Left renal pelvis (tissue), 4 donors: Measurements from ENCODE around the gene VNN1. TPM values are rescaled to one million over a fixed set of nuclear protein-coding genes. Genes with fewer than 3 reads are reported as not detected.

Experiments used
- DNase-seq, 4 donors: peaks; one replicate each; pipeline ENCODE4 v3.0.0-alpha.2; 2013; ENCODE audit warnings: low read depth in 4 of 4, low spot score in 3 of 4
- polyA plus RNA-seq, 4 donors: library from polyadenylated mRNA; unstranded; fragments of 120-200 nt; gene quantifications; one replicate each; pipeline ENCODE4 v1.2.1, GENCODE V29; 2013; ENCODE audit not compliant: insufficient read length in 4 of 4

The VNN1 gene, protein sequence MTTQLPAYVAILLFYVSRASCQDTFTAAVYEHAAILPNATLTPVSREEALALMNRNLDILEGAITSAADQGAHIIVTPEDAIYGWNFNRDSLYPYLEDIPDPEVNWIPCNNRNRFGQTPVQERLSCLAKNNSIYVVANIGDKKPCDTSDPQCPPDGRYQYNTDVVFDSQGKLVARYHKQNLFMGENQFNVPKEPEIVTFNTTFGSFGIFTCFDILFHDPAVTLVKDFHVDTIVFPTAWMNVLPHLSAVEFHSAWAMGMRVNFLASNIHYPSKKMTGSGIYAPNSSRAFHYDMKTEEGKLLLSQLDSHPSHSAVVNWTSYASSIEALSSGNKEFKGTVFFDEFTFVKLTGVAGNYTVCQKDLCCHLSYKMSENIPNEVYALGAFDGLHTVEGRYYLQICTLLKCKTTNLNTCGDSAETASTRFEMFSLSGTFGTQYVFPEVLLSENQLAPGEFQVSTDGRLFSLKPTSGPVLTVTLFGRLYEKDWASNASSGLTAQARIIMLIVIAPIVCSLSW
- polyA plus RNA-seq: 1 to 10 TPM in 1 of 4 donors, under 1 TPM in 3; 0.09 to 1.5 (median 0.19) TPM

DNA sequence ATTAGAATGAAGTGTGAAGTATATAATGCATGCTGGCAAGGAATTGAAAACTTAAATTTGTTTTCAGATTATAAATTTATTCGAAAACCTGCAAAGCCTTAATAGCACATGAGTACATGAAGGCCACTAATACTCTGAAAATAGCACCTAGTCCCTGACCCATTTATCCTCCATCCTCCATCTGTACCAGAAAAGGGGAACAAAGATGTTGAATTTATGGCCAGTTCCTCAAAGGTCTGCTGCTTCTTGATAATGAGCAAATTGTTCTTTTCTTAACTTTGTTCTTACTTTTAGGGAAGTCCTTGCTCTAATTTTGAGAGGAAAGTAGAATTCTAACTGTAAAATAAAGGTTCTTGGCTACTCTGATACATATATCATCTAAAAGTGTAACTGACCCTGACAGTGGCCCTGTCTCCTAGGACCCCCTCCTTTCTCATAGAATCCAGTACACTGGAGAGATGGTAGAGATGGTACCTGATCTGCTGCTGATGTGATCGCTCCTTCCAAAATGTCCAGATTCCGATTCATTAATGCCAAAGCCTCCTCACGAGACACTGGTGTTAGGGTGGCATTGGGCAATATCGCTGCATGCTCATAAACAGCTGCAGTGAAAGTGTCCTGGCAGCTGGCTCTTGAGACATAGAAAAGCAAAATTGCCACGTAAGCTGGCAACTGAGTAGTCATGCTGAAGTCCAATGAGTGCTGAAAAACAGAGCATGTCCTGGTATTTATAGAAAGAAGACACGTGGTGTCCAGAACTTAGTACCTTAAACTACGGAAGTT, at the start of gene VNN1:
VNN1 (minus strand) TSS at position 704 of the 783 bp plus-strand sequence; CDS start at position 684, 20 bp downstream.
- no peak for DNase-seq

DNA sequence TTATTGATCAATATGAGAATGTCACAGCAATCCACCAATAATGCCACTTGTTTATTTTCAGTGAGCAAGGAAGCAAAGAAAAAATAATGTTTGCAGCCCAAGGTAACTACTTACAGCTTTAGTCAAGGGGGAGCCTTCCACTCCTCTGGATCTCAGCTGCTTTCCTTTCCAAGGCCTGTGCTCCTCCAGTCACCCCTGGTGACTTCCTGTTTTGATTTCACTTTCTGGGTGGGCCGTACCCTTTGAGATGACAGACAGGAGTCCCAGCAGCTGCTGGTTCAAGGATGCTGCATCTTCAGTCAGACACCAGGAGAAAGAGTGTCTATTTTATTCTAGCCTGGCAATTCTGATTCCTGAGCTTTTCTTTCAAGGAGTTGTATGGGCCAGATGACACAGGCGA, 49.4 kb upstream of the VNN1 start:
- DNase-seq: no peak

DNA sequence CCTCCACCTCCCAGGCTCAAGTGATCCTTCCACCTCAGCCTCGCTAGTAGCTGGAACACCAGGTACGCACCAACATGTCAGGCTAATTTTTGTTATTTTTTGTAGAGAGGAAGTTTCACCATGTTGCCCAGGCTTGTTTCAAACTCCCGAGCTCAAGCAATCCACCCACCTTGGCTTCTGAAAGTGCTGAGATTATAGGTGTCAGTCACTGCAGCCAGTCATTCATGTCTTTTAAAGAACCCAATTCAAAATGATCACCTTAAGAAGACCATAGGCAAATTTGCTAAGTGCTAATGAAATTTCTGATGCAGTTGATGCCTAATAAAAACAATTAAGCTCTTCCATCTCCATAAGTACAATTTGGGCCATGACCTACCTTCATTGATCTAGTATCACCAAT, 46.4 kb upstream of the VNN1 start:
- no peak for DNase-seq

DNA sequence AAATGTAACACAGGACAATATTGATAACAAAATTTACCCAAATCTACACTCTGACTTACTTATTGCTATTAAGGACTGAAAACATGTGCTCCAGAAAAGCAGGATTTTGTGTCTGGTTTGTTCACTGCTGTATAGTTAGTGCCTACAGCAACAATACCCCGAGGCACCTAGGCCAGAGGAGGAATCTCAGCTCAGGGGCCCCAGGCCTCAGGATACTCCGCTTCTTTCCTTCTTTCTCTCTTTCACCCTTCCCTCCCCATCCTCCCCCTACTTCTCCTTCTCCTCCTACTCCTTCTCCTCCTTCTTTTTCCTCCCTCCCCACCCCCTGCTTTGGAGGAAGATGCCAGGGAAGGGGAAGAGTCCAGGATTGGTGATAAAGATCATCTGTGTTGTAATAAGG, 44.8 kb upstream of the VNN1 start:
- no peak for DNase-seq

DNA sequence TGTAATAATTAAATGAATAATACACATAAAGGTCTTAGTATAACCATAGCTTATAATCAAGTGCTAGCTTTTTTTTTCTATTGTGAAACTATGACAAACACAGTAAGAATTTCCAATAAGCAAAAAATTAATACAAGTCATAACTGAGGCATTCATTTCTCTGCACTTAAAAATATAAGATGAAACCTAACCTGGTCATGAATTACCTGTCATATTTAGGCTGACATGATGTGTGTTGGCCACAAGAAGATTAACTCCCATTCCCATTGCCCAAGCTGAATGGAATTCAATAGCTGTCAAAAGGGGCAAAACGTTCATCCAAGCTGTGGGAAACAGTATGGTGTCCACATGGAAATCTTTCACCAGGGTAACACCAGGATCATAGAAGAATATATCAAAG, 38.4 kb upstream of the VNN1 start:
- no peak for DNase-seq

DNA sequence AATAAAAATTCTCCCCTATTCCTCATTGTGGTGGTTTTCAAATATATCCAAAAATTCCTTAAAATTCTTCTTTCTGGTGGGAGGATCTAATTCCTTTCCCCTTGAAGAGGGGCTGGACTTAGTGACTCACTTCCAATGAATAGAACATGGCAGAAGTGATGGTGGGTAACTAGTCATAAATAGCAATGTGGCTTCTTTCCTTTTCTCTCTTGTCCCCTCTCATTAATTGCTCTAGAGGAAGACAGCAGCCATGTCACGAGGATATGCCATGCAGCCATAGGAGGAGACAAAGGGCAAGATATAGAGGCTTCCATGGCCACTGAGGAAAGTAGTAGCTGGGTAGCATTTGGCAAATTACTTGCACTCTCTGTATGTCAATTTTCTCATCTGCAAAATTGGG, 38.0 kb upstream of the VNN1 start:
- no peak for DNase-seq

DNA sequence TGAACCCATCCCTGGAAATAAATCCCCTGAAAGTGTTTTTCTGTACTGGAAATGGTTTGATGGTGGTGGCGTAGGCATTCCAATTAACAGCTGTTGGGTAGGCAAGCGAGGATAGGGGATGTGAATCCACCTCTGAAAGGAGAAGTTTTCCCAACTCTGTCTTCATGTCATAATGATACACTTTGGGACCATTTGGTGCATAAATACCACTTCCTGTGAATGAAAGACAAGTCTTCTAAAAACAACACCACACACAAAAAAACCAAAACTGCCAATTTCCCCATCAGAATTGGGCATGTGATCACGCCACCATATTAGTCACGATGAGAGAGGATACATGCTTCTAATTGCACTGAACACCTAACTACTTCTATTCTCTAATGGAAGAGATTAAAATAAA, 37.5 kb upstream of the VNN1 start:
- DNase-seq: no peak

DNA sequence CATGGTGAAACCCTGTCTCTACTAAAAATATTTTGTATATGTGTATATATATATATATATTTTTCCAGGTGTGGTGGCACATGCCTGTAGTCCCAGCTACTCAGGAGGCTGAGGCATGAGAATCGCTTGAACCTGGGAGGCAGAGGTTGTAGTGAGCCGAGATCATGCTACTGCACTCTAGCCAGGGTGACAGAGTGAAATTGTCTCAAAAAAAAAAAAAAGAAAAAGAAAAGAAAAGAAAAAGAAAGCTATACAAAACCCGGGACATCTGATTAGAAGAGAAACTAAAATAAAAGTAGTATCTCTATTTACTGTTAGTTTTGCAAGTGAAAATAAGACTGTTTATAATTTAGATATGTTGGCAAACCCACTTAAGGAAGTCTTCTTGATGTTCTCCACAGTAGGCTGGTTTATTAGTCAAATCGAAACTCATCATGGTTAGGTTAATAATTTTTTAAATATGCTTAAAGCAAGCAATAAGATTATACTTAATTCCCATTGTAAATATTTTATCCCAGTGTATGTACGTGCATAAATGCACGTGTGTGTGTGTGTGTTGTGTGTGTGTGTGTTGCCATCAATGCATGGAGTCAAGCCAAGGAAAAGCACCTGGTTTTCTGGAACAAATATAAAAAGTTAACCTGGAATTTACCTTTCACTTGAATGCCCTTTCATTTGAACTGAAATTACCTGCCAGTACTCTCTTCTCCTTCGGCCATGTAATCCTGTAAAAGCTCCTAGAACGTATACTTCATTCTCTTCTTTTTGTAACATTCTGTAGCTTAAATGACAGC, 36.8 kb upstream of the VNN1 start:
- DNase-seq: no peak

DNA sequence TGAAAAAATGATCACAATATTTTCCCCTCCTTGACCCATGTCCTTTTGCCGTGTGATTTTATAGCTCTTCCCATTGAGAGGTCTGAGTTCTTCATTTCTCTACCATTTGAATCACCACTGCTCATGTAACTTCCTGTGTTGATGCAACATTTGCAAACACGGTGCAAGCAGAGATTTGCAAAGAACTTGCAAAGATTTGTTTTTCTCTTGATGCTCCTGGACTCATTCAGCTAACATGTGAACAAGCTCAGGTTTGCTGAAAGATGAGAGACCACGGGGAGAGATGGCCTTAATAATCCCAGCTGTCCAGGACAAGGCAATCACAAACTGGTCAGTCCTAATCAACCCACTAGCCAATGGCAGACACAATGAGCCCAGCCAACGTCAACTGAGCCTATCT, 35.3 kb upstream of the VNN1 start:
- no peak for DNase-seq

DNA sequence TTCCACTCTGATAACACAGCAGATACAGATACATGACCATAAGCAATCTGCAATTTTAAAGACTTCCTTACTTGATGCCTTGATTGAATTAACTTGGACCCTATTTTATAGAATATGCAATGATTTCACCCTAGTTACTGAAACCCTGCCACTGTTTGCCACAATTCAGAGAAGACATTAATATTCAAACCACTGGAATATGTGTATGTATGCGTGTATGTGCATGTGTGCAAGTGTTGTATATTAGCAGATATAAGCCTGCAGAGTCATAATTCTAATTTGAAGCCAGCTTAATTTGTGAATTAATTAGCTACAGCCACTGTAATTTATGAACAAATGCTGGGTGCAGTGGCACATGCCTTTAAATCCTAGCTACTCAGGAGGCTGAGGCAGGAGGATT, 34.6 kb upstream of the VNN1 start:
- no peak for DNase-seq

DNA sequence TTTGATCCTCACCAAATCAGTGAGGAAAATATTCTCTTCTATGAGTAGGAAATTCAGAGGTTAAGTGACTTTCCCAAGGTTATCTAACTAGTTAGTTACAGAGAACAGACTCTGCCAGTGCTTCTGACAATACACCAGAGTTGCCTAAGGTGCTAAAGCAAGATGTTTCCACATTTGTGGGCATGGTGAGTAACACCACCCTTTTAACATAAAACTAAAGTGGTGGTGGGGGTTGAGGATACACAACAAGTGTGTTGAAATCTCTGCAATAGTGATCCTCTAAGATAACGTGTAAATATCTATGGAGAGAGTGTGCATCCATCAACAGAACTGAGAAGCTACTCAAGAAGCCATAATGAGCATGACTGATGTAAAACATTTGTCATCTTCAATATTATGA, 32.2 kb upstream of the VNN1 start:
- no peak for DNase-seq

DNA sequence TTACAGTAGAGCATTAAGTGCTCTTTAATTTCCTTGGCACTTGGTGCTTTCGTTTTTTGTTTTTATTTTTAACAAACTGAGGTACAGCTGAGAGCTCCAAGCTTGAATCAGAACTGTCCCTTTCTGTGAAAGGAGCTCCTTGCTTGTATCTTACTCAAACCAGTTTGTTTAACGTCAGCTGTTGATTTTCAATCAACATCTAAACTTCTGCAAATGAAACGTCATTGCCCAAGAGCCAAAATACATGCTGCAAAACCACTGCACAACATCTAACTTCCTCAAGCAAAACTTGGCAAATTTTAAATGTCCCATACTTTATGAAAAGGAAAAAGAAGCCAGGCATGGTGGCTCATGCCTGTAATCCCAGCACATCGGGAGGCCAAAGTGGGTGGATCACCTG, 28.6 kb upstream of the VNN1 start:
- no peak for DNase-seq

DNA sequence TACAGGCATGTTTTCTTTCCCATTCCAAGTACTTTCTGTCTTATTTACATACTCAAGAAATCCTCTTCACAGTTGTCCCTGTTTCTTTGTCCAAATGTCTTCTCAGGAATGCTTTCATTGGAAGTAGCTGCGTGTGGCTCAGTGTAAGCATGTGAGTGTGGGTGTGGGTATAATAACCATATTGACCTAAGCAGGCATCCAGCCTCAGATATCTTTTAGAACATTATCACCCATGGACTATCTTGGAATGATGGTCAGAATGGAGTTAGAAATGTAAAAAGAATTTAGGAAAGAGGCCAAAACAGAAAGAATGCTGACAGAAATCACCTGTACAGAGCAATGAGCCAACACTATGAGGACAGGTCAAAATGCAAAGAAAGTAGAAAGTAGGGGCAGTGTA, 27.4 kb upstream of the VNN1 start:
- no peak for DNase-seq

DNA sequence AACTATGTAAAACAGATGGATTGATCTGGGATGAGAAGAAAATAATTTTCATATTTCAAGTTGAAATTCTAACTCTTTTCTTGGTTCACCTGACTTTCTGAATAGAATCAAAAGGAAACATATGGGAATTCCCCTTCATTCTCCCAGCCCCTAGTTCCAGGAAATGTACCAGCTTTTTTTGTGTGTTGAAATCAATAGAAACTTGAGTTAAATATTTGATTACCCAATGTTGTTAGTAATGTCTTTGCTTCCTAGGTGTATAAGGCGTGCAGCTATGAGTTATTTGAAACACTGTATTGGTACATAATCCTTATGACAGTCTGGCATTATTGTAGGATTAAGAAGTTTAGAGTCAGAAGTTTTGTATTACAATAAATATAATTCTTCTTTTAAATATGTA, 22.4 kb upstream of the VNN1 start:
- DNase-seq: no peak

DNA sequence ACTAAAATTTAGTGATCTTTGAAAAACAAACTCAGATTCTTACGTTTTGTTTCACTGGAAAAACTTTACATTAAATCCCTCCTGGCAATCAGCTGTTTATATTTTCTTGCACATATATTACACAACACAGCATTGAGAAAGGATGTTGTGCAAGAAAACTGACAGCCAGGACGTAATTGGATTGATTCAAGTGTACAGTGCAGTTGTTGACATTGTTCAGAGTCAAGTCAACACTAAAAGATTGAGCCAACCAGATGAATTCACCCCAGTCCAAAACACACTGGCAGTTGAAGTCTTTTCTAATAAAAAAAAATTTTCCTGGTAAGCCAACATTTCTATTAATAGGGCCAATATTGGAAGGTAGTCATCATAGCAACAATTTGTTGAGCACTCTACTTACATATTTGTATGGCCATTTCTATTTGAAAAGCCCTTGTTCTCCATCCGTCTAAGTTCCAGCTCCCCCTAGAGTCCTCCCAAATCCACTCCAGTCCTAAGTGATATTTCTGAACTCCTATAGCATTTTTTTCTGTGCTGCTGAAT, 20.9 kb upstream of the VNN1 start:
- DNase-seq: no peak

DNA sequence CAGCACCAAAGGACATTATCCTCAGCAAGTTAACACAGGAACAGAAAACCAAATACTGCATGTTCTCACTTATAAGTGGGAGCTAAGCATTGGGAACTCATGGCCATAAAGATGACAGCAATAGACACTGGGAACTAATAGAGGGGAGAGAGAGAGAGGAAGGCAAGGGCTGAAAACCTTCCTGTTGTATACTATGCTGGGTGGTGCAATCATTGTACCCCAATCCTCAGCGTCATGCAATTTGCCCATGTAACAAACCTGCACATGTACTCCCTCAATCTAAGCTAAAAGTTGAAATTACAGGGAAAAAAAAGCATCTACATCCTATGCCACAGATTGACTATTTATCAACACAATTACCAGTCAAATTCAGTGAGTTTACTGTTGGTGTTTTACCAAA, 20.0 kb upstream of the VNN1 start:
- no peak for DNase-seq

DNA sequence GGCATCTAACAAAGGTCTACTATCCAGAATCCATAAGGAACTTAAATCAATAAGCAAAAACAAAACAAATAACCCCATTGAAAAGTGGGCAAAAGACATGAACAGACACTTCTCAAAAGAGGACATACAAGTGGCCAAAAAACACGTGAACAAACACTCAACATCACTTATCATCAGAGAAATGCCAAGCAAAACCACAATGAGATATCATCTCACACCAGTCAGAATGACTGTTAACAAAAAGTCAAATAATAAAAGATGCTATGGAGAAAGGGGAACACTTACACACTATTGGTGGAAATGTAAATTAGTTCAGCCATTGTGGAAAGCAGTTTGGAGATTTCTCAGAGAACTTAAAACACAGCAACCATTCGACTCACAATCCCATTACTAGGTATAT, 19.4 kb upstream of the VNN1 start:
- no peak for DNase-seq

DNA sequence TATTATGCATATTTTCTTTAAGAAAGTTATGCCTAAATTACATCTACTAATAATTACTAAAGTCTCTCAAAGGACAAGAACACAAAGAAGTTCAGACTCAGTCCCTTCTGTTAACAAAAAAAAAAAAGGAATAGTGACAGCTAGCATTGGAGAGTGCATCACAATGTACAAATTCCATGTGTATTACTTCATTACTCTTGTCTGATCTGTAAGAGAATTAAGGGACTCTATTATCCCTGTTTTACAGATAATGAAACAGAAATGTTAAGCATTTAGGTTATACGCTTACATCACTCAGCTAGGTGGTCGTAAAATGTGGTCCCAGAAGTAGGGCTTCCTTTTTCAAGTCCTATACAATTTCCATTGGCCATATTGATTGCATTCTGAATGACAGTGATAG, 17.2 kb upstream of the VNN1 start:
- DNase-seq: no peak

DNA sequence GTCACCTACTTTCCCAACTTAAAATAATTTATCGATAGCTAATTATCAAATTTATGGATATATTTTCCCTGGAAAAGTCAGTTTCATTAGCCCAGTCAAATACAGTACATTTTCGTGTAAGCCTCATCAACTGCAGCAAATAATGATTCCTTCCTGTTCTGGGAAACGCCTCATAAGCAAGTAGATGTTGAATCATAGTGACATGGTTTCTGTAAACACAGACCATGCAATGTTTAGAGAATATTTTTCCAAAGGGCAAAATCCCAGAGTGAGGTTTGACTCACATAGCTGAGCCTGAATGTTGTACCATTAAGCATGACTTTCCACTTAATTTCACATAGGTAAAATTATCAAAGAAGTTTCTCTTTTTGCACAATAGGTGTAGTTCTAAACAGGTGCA, 16.7 kb upstream of the VNN1 start:
- no peak for DNase-seq

DNA sequence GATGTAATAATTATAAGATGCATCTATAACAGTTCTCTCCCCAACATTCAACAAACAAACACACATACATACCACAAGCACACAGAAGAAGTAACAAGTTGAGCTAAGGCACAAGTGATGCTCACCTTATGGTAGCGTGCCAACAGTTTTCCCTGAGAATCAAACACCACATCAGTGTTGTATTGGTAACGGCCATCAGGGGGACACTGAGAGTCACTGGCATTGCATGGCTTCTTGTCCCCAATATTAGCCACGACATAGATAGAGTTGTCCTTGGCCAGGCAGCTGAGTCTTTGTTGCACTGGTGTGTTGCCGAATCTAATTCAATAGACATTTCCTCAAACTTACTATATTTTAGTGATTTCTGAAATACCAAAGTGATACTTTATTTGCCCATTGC, 14.8 kb upstream of the VNN1 start:
- DNase-seq: no peak

DNA sequence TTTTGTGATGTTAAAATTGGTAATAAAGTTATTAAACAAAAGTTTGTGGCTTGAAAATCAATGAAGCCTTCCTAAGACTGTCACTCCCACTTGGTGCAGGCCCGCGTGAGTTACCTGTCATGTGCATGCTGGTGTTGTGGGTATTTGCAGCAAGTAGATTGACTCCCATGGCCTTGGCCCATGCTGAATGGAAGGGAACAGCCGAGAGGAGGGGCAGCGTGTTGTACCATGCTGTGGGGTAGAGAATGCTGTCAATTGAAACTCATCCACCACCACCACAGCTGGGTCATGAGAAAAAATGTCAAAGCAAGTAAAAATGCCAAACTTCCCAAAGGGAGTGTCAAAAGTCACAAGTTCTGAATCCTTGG, 12.7 kb upstream of the VNN1 start:
- no peak for DNase-seq
